Measurements from ENCODE around the gene DNAJB13.

DNAJB13 gene

GRCh38 chr11:73951797-73952196 lies 971 bp downstream of the DNAJB13 start:
- DNase-seq (ENCODE audit: low spot score), result no peak

- no peak for DNase-seq (ENCODE audit: low spot score)
These were observed 6.2 kb downstream of the DNAJB13 start for GRCh38 chr11:73956876-73957653.

- DNase-seq (ENCODE audit: low spot score), result no peak
These were observed 7.0 kb downstream of the DNAJB13 start for GRCh38 chr11:73957654-73958361.

GRCh38 chr11:73958521-73959141 lies 7.8 kb downstream of the DNAJB13 start:
- no peak for DNase-seq (ENCODE audit: low spot score)

- DNase-seq (ENCODE audit: low spot score), result no peak
These were observed 10.5 kb downstream of the DNAJB13 start for GRCh38 chr11:73961321-73961720.

- DNase-seq (ENCODE audit: low spot score), result no peak
These were observed 11.4 kb downstream of the DNAJB13 start for GRCh38 chr11:73962101-73962705.

- DNase-seq (ENCODE audit: low spot score), result no peak
These were observed 13.0 kb downstream of the DNAJB13 start for GRCh38 chr11:73963861-73964260.

- DNase-seq (ENCODE audit: low spot score), result no peak
These were observed 14.4 kb downstream of the DNAJB13 start for GRCh38 chr11:73965076-73965763.

- no peak for DNase-seq (ENCODE audit: low spot score)
These were observed 14.9 kb downstream of the DNAJB13 start for GRCh38 chr11:73965764-73966121.

GRCh38 chr11:73968356-73968966 lies 17.6 kb downstream of the DNAJB13 start:
- DNase-seq (ENCODE audit: low spot score), result no peak

- DNase-seq (ENCODE audit: low spot score), result no peak
These were observed 18.3 kb downstream of the DNAJB13 start for GRCh38 chr11:73969091-73969490.

GRCh38 chr11:73969991-73970800 lies 19.4 kb downstream of the DNAJB13 start:
- DNase-seq (ENCODE audit: low spot score), result no peak

- DNase-seq (ENCODE audit: low spot score), result no peak
These were observed 20.4 kb downstream of the DNAJB13 start for GRCh38 chr11:73971175-73971719.

- DNase-seq (ENCODE audit: low spot score), result no peak
These were observed 21.4 kb downstream of the DNAJB13 start for GRCh38 chr11:73972187-73972586.

- no peak for DNase-seq (ENCODE audit: low spot score)
These were observed 22.0 kb downstream of the DNAJB13 start for GRCh38 chr11:73972620-73973449.

- no peak for DNase-seq (ENCODE audit: low spot score)
These were observed 24.0 kb downstream of the DNAJB13 start for GRCh38 chr11:73974604-73975478.

- DNase-seq (ENCODE audit: low spot score), result no peak
These were observed 24.6 kb downstream of the DNAJB13 start for GRCh38 chr11:73975479-73975757.

GRCh38 chr11:73976451-73977151 lies 25.8 kb downstream of the DNAJB13 start:
- DNase-seq (ENCODE audit: low spot score), result no peak

All from pons (tissue), 1 donor.